Femur (tissue), 1 donor: ENCODE data around the gene COL25A1.
A peak's percentile ranks its signal among the peaks of the same experiment; 100 is the strongest.

Experiments used
- DNase-seq: peaks from one replicate; pipeline ENCODE4 v3.0.0-alpha.2; 2017

COL25A1 gene

DNA sequence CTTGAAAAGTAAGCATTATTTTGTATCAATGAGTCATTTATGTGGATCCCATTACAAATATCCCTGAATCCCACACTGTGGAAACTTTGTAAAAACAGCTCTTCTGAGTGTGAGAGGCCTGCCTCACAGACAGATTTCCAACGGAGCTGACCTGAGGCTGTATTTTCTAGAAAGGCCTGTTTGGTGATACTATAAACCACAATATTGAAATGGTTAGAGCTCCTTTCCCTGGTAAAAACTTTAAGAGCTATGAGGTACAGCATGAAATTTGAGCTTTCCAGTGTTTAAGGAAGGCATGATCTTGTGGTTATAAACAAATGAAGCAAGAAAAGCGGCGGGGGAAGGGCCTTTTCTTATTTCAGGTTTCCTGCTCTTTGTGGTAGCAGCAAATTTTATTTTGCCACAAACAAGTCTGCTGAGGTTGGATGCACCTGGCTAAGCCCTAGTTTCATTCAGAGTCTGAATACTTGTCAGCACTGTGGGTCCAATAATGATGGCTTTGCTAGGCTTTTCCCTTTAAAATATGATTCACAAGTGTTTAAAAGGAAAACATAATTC is 452.8 kb downstream of the COL25A1 start:
- DNase-seq, result peak; percentile 28

- DNase-seq, result no peak
Measured at GRCh38 chr4:108846568-108846967, 455.9 kb downstream of the COL25A1 start.

DNA sequence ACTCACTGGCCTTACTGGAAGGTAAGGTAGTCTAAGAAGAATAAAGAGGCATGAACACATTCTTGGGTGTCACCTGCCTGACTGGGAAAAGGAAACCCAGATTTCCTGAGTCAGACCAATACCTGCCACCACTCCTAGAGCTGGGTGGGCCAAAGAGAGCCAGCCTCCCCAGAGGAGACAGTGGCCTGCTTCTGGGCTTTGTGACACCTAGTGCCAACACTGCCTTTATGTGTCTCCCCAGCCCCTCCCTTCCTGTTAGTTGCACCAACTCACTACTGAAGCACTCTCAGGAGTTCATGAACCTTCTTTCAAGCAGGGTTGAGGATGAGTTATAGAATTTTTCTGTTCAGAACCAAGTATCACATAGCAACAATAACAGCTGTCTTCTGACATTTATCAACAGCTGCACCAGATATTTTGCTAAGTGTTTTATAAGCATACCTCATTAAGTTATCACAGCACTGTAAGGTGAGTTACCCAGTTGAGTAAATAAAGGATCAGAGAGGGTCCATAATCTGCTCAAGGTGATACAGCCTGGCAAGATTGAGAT is 462.0 kb downstream of the COL25A1 start:
- no peak for DNase-seq

DNA sequence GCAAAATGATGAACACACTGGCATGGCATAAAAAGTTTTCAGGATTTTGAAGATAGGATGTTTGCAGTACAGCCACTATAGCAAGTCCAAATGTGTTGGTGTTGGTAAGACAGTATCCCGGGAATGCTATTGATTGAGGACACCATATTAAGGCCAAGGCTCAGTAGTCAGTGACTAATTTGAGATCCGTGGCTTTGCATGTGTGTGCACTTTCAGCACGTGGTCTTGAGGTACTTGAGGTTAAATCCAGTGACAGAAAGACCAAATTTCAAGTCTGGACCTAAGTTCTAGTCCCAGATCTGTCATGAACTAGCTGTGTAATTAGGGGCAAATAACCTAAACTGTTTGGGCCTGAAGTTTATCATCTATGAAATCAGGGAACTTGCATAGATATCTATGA is 463.1 kb downstream of the COL25A1 start:
- DNase-seq, result no peak

DNA sequence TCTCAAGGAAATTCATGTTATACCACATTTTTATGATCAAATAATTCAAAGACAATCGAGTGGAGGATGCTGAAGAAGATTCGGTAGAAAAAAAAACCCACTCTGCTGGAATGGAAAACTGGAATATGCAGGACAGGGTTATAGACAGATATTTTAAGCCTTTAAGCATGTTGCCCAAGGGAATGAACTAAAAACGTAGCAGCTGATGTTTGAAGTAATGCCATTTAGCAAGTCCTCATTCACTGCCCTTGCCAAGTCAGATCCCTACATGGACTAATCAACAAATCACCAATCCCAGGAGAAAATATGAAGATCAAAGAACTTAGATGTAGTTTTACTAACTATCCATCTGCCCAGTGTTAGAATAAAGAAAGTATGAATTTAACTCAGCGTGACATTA is 464.0 kb downstream of the COL25A1 start:
- no peak for DNase-seq

DNA sequence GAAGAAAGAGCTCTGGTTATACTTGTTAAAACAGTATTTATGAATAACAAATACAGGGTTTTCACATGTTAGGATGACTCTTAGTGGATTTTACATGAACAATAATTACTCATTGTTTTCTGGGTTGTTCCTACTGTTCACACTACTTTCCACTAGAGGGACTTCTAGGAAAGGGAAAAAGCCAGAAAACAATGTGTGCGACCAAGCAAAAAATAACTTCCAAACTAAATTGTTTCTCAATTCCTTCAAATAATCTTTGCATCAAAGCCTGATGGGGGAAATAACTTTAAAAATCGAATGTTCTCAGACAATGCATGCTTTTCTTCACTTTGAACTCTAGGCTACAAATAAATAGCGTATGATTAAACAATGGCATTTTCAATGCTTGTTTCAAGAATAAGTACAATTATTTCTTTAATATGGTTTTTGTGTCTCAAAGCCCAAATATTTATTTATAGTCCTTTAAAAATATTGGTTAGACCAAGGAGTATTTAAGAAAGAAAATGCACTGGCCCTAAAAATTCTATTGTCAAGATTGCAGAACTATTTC is 467.5 kb downstream of the COL25A1 start:
- DNase-seq, result no peak

DNA sequence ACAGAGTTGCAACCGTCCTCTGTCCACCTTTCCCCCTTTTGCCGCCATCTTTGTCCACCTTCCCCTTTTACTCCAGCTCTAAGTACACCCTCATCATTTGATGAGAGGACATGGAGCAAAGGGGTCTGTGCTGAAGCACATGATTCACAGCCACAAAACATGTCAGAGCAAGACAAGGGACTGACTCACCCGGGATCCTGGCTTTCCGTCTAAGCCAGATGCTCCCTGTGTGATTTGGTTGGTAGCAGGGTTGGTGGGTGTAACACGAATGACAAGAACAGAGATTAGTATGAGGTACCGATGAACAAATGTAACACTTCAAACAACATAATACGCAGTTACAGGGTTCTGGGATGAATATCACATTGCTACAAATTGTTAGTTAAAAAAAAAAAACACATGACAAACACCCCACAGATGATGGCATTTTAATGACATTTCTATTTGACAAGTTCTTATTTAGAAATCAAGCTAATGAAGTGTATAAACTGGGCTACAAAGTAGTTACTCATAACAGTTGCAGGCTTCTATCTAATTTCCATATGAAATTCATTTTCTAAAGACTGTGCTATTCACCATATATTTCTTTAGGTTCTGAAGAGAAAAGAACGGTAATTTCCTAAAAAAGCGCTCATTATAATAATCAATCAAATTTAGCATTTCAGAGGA is 468.2 kb downstream of the COL25A1 start:
- DNase-seq, result no peak

GRCh38 chr4:108833046-108833445 is 469.4 kb downstream of the COL25A1 start:
- DNase-seq, result no peak

- DNase-seq, result no peak
Measured at GRCh38 chr4:108831886-108832285, 470.6 kb downstream of the COL25A1 start.

DNA sequence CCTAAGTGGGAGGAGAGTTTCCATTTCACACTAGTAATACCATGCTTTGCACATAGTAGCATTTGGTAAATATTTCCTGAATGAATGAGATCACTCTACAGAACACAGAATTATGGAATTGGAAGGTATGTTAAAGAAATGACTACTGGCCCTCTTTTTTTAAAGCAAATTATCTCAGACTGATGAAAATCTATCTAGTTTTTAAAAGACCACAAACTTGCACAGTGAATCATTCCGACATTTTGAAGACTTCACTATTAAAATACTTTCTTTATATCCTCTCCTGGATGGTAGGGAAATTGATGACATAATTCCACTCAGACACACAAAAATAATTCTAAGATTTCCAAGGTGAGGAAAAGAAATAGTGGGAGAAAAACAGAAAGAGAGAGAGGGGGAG is 471.2 kb downstream of the COL25A1 start:
- DNase-seq, result no peak

- peak; percentile 61 for DNase-seq
Measured at GRCh38 chr4:108830509-108831244, 471.8 kb downstream of the COL25A1 start.

- no peak for DNase-seq
Measured at GRCh38 chr4:108829966-108830492, 472.4 kb downstream of the COL25A1 start.

DNA sequence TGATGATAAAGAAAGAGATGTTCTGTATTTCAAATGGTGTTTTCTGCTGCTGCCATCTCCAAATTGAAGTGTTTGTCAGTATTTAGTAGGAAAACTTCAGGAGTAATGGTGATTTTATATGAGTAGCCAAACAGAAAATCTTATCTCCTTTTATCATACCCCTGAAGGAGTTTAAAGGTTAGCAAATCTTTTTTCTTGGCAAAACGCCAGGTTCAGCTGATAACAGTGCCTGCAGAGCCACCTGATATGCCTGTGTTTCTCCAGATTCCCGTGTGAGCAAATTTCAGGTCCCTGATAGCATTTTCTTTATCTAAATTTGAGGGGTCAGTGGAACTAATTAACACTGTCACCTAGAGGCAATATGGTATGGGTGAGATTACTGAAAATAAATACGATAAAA is 473.8 kb downstream of the COL25A1 start:
- DNase-seq, result no peak

DNA sequence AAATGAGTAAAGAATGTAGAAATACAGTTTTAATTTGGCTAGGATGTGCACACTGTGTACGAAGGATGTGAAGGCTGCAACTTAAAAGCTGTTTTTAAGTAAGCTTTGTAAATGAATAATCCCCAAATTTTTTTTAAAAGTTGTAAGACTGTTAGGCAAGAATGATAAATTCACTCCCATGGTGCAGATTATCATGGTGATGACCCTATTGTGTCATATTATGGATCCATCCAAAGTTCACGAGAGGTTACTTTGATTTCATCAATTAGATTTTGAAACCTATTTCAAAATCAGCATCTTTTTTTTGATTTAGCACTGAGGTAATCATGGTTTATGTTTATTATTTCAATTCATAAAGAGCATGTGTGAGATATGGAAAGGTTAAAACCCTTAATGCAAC is 476.7 kb downstream of the COL25A1 start:
- DNase-seq, result no peak

- DNase-seq, result no peak
Measured at GRCh38 chr4:108821351-108821930, 481.0 kb downstream of the COL25A1 start.

DNA sequence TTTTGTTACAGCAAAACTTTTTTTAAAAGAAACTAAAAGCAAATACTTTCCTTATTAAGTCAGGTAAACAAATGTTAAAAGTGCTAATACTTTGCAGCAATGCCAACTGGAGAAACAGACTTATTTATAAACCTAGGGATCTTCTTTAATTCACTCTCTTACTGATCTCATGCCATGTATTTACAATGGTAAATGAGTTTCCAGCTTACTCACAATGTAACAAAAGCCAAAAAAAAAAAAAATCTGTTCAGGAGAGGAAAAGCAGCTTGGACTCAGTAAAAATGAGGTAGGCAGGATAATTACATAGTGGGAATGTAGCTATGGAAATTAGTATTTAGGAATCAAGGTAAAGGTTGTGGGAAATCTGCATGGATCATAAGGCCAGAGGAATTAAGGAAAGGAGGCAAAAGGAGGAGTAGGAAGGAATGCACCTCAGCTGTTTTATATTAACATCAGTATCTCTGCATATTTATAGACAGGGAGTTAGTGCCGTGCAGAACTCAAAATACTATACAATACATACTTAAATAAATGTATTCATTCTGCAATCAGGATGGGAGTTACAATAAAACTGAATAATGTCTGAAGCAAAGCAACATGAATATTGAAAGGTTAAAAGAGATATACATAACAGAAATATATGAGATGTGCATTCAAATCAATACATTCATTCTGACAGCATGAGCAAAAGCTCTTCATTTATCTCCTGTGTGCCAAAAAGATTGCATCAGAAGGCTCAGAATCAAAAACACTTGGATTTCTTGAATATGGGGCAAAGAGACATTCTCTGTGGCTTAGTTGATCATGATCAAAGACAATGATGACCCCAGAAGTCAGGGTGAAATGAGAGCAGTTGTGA is 481.7 kb downstream of the COL25A1 start:
- DNase-seq, result no peak

DNA sequence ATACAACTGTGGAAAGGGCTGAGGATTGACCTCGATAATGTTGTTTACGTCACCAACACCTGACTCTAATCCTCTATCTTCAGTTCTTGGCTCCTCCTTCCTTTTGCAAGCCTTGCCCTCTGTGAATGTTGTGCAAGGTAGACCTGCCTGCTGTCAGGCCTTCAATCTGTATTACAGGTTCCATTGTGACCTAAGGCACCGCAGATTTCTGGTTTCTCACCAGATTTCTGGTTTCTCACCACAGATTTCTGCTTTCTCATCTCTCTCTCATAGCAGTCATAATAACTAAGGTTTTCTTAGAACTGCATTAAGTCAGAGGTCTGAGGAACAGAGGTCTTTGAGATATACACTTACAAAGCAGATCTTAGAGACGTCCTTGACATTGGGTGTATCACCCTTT is 488.1 kb downstream of the COL25A1 start:
- no peak for DNase-seq

- no peak for DNase-seq
Measured at GRCh38 chr4:108813261-108813660, 489.2 kb downstream of the COL25A1 start.

DNA sequence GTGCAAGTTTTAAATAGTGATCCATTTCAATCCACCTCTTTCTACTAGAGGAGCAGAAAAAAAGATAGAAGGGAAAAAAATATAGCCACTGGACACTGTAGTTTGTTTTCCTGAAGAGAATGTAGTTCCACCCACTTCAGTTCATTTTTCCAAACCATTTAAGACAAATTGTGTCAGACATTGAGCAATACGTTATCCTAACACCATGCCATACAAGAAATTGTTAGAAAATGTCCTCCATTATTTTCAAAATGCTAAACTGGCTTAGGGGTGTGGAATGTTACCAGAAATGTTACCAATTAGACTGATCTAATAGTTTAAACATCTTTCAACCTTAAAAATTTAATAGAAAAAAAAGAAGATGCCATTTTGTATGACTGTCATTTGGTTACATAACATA is 491.0 kb downstream of the COL25A1 start:
- no peak for DNase-seq

DNA sequence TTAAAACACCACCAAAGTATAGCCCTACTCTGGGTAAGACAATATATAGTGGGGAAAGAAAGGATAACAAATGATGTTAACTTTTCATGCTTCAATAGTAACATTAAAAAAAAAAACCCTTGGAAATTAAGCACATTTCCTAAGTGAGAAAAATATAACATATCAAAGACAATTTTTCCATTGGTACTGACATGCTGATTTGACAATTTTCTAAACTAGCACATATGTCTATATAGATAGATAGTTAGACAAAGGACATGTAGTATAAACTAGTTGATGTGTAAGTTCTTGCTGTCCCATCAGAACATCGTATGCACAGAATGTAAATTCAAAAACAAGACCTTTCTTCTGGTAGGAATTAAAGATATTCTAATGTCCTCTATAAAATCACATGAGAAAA is 492.4 kb downstream of the COL25A1 start:
- no peak for DNase-seq

DNA sequence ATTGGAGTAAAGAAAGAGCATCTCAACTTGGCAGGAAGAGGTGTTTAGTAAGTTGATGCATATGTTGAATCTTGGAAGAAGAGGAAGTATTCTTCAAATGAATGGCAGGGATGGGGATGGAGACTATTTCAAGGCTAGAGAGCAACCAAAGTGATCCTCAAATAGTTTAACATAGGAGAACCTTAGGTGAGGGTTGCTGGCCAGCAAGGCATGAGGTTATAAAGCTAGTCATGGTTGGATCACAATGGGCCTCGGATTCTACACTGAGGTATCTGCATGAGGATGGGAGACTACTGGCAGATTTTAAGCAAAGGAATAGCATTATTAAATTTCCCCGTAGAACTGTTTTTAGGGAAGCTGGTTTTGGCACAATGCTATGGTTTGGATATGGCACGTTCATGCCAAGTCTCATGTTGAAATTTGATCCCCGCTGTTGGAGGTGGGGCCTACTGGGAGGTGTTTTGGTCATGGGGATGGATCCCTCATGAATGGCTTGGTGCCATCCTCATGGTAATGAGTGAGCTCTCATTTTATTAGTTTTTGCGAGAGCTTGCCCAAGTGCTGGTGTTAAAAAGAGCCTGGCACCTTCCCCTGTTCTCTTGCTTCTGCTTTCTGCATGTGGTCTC is 497.7 kb downstream of the COL25A1 start:
- DNase-seq, result no peak

DNA sequence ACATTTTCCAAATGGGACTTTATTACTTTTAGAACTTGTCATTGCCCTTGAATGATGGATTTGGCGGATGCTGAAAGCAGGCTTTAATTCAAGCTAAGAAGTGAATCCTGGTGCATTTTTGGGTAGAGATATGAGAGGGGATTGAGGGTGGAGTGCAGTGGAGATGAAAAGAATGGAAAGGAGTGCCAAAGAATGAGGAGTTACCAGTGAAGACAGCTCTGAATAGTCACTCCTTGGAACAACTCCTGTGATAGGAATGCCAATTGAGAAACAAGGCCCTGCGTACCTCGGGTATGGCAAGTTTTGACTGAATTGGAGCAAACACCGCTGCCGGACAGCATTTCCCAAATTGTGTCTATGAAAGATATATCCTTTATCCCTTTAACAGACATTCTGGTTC is 503.2 kb downstream of the COL25A1 start:
- no peak for DNase-seq
